Measurements from ENCODE around the gene NCKAP1. TPM values are rescaled to one million over a fixed set of nuclear protein-coding genes. Genes with fewer than 3 reads are reported as not detected.

NCKAP1 gene
- total RNA-seq, 1 experiment from 2014 or later, result 115 TPM

GRCh38 chr2:182911813-182912517 is 126.3 kb downstream of the NCKAP1 start:
- no peaks in the 10 kb centered on the region for H3K79me2 ChIP-seq (ENCODE audit: insufficient read depth, low read length)
- no peak overlapping the region for H3K9ac ChIP-seq (ENCODE audit: low read length)
- CTCF ChIA-PET, result no interaction called here
- no peak for ATAC-seq
- H3K27me3 ChIP-seq (ENCODE audit: insufficient read depth, low read length), result no peaks in the 10 kb centered on the region
- 0 out of 2 replicates have a peak, but pooled peaks cover 3% of the 10 kb centered on the region for H4K20me1 ChIP-seq (ENCODE audit: insufficient read depth)
- H3K27ac ChIP-seq (ENCODE audit: low read depth, low read length), result no peak overlapping the region
- POLR2A ChIA-PET, result no interaction called here
- intact Hi-C loops (cut with micrococcal nuclease), result no loop called here
- no peak for DNase-seq (ENCODE audit: low read depth, low spot score)
- peaks cover 2 to 10% of the 10 kb centered on the region in 2 experiments; a peak in 2 of 4 replicates for H3K36me3 ChIP-seq (ENCODE audit: control insufficient read depth in 1 of 2, insufficient read depth in 2 of 2, low read length in 2 of 2)
- no TSS peak for BruUV-seq (replicated peaks)
- no peak overlapping the region for H3K4me2 ChIP-seq (ENCODE audit: low read length)
- no peak overlapping the region for H3K4me3 ChIP-seq (replicated peaks in 1 of 2; ENCODE audit: low read depth in 1 of 2, low read length in 2 of 2)
- H2AFZ ChIP-seq (ENCODE audit: low read depth, low read length, poor library complexity, severe bottlenecking), result no peak overlapping the region
- RAD21 ChIA-PET (ENCODE audit: low non-redundant PET in 1 of 2, low total read pairs in 2 of 2, uncharacterized antibody in 2 of 2, unreplicated experiment in 2 of 2), result no interaction called here
- no peaks in the 10 kb centered on the region for H3K9me3 ChIP-seq (ENCODE audit: control insufficient read depth in 1 of 2, insufficient read depth in 1 of 2, low read depth in 1 of 2, low read length in 2 of 2)
- no peaks in the 10 kb centered on the region for H3K9me2 ChIP-seq (ENCODE audit: insufficient read depth)
- no peak for TF ChIP-seq FOSL1 (IDR thresholded peaks at IDR 0.05; ENCODE audit: low read depth)
- no peak for TF ChIP-seq CEBPB (IDR thresholded peaks at IDR 0.05; ENCODE audit: low read depth)
- H3K4me1 ChIP-seq (ENCODE audit: control insufficient read depth in 1 of 2, insufficient read depth in 2 of 2, low read length in 2 of 2), result peaks cover 14 to 23% of the 10 kb centered on the region in 2 experiments; a peak in 3 of 4 replicates

- no peaks in the 10 kb centered on the region for H3K9me3 ChIP-seq (ENCODE audit: control insufficient read depth in 1 of 2, insufficient read depth in 1 of 2, low read depth in 1 of 2, low read length in 2 of 2)
- DNase-seq (ENCODE audit: low read depth, low spot score) (no peak), ATAC-seq (no peak)
- peaks cover 8 to 14% of the 10 kb centered on the region in 2 experiments; a peak in 3 of 4 replicates for H3K4me1 ChIP-seq (ENCODE audit: control insufficient read depth in 1 of 2, insufficient read depth in 2 of 2, low read length in 2 of 2)
- 0 out of 2 replicates have a peak, but pooled peaks cover 3% of the 10 kb centered on the region for H4K20me1 ChIP-seq (ENCODE audit: insufficient read depth)
- TF ChIP-seq FOSL1 (IDR thresholded peaks at IDR 0.05; ENCODE audit: low read depth) (no peak), EZH2phosphoT487 (IDR thresholded peaks at IDR 0.05; ENCODE audit: borderline replicate concordance) (no peak), SRF (IDR thresholded peaks at IDR 0.05; ENCODE audit: low read depth) (no peak), SIN3A (IDR thresholded peaks at IDR 0.05; ENCODE audit: low read depth) (no peak), ZBTB33 (IDR thresholded peaks at IDR 0.05; ENCODE audit: extremely low read depth, insufficient replicate concordance, low read length) (no peak)
- ChIA-PET CTCF (no interaction called here), RAD21 (ENCODE audit: low non-redundant PET in 1 of 2, low total read pairs in 2 of 2, uncharacterized antibody in 2 of 2, unreplicated experiment in 2 of 2) (no interaction called here), POLR2A (no interaction called here)
- H2AFZ ChIP-seq (ENCODE audit: low read depth, low read length, poor library complexity, severe bottlenecking), result no peak overlapping the region
- BruUV-seq (replicated peaks), result no TSS peak
- no peak overlapping the region for H3K9ac ChIP-seq (ENCODE audit: low read length)
- peaks cover 2 to 10% of the 10 kb centered on the region in 2 experiments; a peak in 2 of 4 replicates for H3K36me3 ChIP-seq (ENCODE audit: control insufficient read depth in 1 of 2, insufficient read depth in 2 of 2, low read length in 2 of 2)
- no peaks in the 10 kb centered on the region for H3K9me2 ChIP-seq (ENCODE audit: insufficient read depth)
- no peaks in the 10 kb centered on the region for H3K27me3 ChIP-seq (ENCODE audit: insufficient read depth, low read length)
- no peak overlapping the region for H3K4me3 ChIP-seq (replicated peaks in 1 of 2; ENCODE audit: low read depth in 1 of 2, low read length in 2 of 2)
- intact Hi-C loops (cut with micrococcal nuclease), result no loop called here
- H3K27ac ChIP-seq (ENCODE audit: low read depth, low read length), result no peak overlapping the region
- no peak overlapping the region for H3K4me2 ChIP-seq (ENCODE audit: low read length)
- no peaks in the 10 kb centered on the region for H3K79me2 ChIP-seq (ENCODE audit: insufficient read depth, low read length)
Measured at GRCh38 chr2:182910965-182911364, 127.3 kb downstream of the NCKAP1 start.
